Kidney (tissue), 14 donors: ENCODE measurements around the gene CACNB4. TPM values are rescaled to one million over a fixed set of nuclear protein-coding genes. Genes with fewer than 3 reads are reported as not detected.
A peak's percentile ranks its signal among the peaks of the same experiment; 100 is the strongest.

Experiments used
- DNase-seq, 5 donors: peaks; one replicate each; pipeline ENCODE4 v3.0.0-alpha.2; 2013 to 2020
- FAIRE-seq: peaks from 2 replicates; lab custom pipeline; 2012; peaks lifted over from hg19 to GRCh38; lab: Jason Lieb, UNC
- H3K27ac ChIP-seq, 2 donors: one replicate each; pipeline ENCODE4 v1.7.0; 2013; ENCODE audit warnings: low read depth in 2 of 2, low read length in 2 of 2, inconsistent platforms in 1 of 2
- H3K27me3 ChIP-seq: one replicate; pipeline ENCODE4 v1.7.1; 2013; ENCODE audit warnings: low read length, inconsistent platforms; ENCODE audit not compliant: control insufficient read depth, insufficient read depth
- H3K36me3 ChIP-seq, 3 donors: one replicate each; pipeline versions ENCODE4 v1.7.0 to v1.7.1; 2013; ENCODE audit warnings: low read length in 3 of 3, control low read depth in 1 of 3, inconsistent platforms in 1 of 3; ENCODE audit not compliant: insufficient read depth in 3 of 3, control insufficient read depth in 2 of 3
- H3K4me1 ChIP-seq, 3 donors: one replicate each; pipeline versions ENCODE4 v1.7.0 to v1.7.1; 2013; ENCODE audit warnings: low read length in 3 of 3, inconsistent platforms in 1 of 3, low read depth in 1 of 3; ENCODE audit not compliant: control insufficient read depth in 2 of 3, insufficient read depth in 2 of 3
- H3K4me3 ChIP-seq, 3 donors: one replicate each; pipeline versions ENCODE4 v1.7.0 to v1.8.1; 2013; ENCODE audit warnings: low read length in 3 of 3, control low read depth in 1 of 3, inconsistent platforms in 1 of 3
- H3K9ac ChIP-seq, 3 donors: one replicate each; pipeline versions ENCODE4 v1.7.0 to v1.7.1; 2013; ENCODE audit warnings: low read length in 3 of 3, control low read depth in 1 of 3, inconsistent platforms in 1 of 3
- H3K9me3 ChIP-seq, 3 donors: one replicate each; pipeline versions ENCODE4 v1.7.0 to v1.7.1; 2013; ENCODE audit warnings: low read length in 3 of 3, control low read depth in 1 of 3, inconsistent platforms in 1 of 3; ENCODE audit not compliant: control insufficient read depth in 2 of 3, insufficient read depth in 1 of 3
- intact Hi-C: fragments of 100-400 bp; cut with DNase I; formaldehyde crosslinking; loops from one replicate; pipeline ENCODE4 v1.11.1; 2022
- polyA plus RNA-seq: library from polyadenylated mRNA; stranded (reverse); fragments of 350-450 nt; fragmentation: Illumina TruSeq; extraction: RNeasy Lipid Tissue Mini Kit (QIAGEN cat#74804); gene quantifications from one replicate; pipeline ENCODE4 v1.2.3, GENCODE V29; 2014; ENCODE audit warnings: low read depth, low replicate concordance; ENCODE audit not compliant: insufficient read depth
- total RNA-seq: library from RNA; stranded (reverse); fragmentation: NEBNext Ultra II Directional; extraction: Animal tissue kit (Norgen Biotek cat#: 25700); gene quantifications from one replicate; pipeline ENCODE4 v1.2.1, GENCODE V29; 2021
- TF ChIP-seq, protein P1 (sequence below): IDR thresholded peaks from 3 replicates; pipeline ENCODE4 v1.5.1; 2012; ENCODE audit warnings: mild to moderate bottlenecking, moderate library complexity, borderline replicate concordance; ENCODE audit not compliant: insufficient read depth; ENCODE audit errors: extremely low read depth
- donor health status: control.
- donor health status: control.
- donor health status: control.
- donor health status: control.
- donor health status: control.
- donor health status: DM: yes; HTN: yes; CAD: no.
- donor health status: Normal renal cell carcinoma (clear cell type).

Gene CACNB4
- total and polyA plus RNA-seq, 2 donors from 2014 or later, result 1.3 to 2.2 TPM

DNA sequence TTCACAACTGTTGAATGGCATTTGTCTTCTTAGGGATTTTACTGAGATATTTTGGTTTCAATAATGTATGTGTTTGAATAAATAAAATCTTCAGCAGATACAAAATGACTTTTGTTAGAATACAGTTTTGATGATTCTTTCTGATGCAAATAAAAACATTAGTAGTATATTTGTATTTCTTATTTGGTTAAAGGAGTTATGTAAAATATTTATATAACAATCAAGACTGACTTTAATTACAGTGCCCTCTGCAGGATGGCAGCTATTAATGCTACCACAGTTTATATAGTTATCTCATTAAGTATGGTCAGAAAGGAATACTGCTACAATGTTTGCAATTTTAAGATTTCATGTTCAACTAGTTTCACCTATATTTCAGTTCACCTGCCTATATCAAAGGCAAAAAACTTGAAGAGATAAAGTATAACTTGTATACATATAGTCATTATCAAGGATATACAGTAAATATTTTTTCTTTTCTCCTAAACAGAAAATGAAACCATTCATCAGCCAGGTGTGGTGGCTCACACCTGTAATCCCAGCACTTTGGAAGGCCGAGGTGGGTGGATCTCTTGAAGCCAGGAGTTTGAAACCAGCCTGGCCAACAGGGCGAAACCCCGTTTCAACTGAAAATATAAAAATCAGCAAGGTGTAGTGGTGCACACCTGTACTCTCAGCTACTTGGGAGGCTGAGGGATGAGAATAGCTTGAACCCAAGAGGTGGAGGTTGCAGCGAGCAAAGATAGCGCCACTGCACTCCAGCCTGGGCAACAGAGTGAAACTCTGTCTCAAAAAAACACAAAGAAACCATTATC lies 290.4 kb downstream of the CACNB4 start:
- FAIRE-seq (peak; percentile 97), DNase-seq (peak in 2 of 5 donors; percentile 15 to 21)
- no peak overlapping the region for H3K4me3 ChIP-seq
- H3K27ac ChIP-seq, result no peak overlapping the region
- intact Hi-C loops, result no loop called here
- TF ChIP-seq, protein P1, sequence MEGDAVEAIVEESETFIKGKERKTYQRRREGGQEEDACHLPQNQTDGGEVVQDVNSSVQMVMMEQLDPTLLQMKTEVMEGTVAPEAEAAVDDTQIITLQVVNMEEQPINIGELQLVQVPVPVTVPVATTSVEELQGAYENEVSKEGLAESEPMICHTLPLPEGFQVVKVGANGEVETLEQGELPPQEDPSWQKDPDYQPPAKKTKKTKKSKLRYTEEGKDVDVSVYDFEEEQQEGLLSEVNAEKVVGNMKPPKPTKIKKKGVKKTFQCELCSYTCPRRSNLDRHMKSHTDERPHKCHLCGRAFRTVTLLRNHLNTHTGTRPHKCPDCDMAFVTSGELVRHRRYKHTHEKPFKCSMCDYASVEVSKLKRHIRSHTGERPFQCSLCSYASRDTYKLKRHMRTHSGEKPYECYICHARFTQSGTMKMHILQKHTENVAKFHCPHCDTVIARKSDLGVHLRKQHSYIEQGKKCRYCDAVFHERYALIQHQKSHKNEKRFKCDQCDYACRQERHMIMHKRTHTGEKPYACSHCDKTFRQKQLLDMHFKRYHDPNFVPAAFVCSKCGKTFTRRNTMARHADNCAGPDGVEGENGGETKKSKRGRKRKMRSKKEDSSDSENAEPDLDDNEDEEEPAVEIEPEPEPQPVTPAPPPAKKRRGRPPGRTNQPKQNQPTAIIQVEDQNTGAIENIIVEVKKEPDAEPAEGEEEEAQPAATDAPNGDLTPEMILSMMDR, result peak; percentile 49
- H3K36me3 ChIP-seq, result peaks cover 6 to 13% (median 13%) of the 10 kb centered on the region in 3 donors
- H3K4me1 ChIP-seq, result no peaks in the 10 kb centered on the region
- H3K9ac ChIP-seq, result no peak overlapping the region
- no peaks in the 10 kb centered on the region for H3K27me3 ChIP-seq
- no peaks in the 10 kb centered on the region for H3K9me3 ChIP-seq

DNA sequence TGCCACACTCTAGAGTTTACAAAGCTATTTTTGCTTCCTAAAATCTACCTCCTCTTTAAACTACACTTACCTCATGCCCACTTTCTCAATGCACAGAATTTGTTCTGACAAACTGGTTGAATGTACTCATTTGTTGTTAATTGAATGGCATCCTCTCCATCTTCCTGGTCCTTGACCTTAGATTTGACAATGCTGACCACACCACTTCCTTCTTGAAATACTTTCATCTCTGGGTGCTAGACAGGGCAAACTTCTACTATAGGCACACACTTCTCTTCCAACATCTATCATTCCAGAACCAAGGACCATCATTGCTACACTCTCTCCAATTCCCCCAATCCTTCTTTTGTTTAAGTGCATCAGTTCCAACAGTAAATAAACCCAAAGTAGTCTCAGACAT lies 292.9 kb downstream of the CACNB4 start:
- peaks cover 2 to 19% (median 11%) of the 10 kb centered on the region in 3 donors for H3K36me3 ChIP-seq
- FAIRE-seq, result no peak
- no peaks in the 10 kb centered on the region for H3K9me3 ChIP-seq
- no peaks in the 10 kb centered on the region for H3K27me3 ChIP-seq
- no peaks in the 10 kb centered on the region for H3K4me1 ChIP-seq
- H3K27ac ChIP-seq, result no peak overlapping the region
- TF ChIP-seq, protein P1, result no peak
- no peak overlapping the region for H3K9ac ChIP-seq
- no peak for DNase-seq
- no peak overlapping the region for H3K4me3 ChIP-seq
- intact Hi-C loops, result no loop called here

DNA sequence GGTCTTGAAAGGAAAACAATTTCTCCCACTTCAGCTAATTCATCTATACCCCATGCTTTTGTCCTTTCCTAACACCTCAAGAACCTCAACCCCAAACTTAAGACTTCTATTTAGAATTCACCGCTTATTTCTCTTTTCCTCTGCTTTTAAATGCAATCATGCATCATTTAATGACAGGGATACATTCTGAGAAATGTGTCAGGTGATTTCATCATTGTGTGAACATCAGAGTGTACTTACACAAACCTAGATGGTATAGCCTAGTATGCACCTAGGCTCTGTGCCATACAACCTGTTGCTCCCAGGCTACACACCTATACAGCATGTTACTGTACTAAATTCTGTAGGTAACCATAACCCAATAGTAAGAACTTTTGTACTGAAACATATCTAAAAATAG lies 293.5 kb downstream of the CACNB4 start:
- Histone ChIP-seq H3K27me3 (no peaks in the 10 kb centered on the region), H3K4me1 (no peaks in the 10 kb centered on the region), H3K27ac (no peak overlapping the region), H3K36me3 (peaks cover 2 to 19% (median 10%) of the 10 kb centered on the region in 3 donors), H3K9ac (no peak overlapping the region), H3K4me3 (no peak overlapping the region), H3K9me3 (no peaks in the 10 kb centered on the region)
- DNase-seq, result no peak
- no peak for FAIRE-seq
- TF ChIP-seq, protein P1, result no peak
- intact Hi-C loops, result no loop called here
